GM19193 (cell line): Measurements from ENCODE around the gene RPL35.
A peak's percentile ranks its signal among the peaks of the same experiment; 100 is the strongest.

ENCODE experiments used
- POLR2A ChIP-seq: IDR thresholded peaks from 4 replicates; pipeline ENCODE4 v1.6.1; 2011; ENCODE audit not compliant: insufficient read depth, insufficient read length; ENCODE audit errors: extremely low read depth

RPL35 gene

DNA sequence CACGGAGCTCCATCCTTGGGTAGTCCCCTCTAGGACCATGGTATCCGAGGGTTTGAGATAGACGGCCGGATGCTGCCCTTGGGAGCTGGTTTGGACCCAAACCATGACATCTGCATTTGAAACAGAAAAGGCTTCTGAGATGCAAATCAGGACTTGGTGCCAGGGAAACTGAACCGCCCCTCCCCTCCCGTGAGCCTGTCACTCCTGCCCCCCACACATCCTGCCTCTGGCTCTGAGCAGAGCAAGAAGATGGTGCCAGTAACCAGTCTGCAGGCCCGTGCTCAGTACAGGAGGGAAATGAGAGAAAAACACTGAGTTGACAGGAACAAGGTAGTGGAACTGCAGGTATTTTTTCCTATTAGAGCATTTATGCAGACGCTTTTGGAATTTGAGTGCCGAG, 18.7 kb upstream of the RPL35 start:
- TF ChIP-seq POLR2A = no peak

GRCh38 chr9:124879226-124879625, 17.5 kb upstream of the RPL35 start:
- TF ChIP-seq POLR2A = no peak

- TF ChIP-seq POLR2A = peak; percentile 18
Observed at GRCh38 chr9:124878518-124878917, 16.8 kb upstream of the RPL35 start.

DNA sequence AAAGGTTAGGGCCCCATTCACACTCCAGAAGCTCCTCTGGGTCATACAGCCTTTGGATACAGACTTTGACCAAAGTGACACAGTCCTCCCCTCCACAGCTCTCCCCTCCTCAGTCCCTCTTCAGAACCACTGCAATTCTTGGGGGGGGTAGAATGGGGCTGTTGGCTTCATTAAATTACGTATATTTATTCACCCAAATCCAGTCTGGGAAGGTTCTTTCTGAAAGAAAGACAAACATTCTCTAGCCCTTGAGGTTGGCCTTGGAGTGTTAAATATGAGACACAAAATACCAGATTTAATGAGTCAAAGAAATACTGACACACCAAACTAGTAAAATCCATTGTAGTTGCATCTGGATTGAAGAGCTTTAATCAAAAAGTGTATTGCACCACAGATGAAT, 16.3 kb upstream of the RPL35 start:
- TF ChIP-seq POLR2A = no peak

DNA sequence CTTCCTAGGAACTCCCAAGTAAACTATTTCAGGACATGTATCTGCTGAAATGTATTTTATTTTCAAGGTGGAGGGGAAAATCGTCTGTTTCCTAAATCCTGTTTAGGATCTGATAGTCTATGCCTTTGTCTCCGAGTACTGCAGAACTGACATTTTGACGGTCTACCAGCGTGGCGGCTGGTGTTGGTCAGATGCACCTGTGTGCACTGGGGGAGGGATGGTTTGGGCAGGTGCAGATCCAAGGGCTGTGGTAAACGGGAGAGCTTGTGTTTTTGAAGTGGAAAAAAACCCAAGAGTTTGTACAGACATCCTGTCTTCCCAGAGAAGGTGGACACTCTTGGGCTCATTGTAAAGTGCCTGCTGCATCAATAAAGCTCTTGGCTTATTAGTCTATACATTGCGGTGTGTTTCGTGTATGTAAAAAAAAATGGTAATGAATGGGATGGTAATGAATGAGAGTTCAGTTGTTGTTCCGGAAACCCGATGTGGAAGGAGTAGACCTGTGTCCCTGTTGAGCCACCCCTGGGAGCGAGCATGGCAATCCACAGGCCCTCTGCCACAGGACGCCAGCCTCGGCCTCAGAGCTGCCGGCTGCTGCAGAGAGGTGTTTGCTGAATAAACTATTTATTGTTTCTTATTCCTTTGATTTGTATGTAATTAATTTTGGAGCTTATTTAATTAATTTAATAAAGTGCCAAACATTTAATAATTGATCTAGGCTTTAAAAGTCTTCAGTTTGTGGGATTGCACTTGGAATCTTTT, 15.4 kb upstream of the RPL35 start:
- TF ChIP-seq POLR2A = no peak

- TF ChIP-seq POLR2A = no peak
Observed at GRCh38 chr9:124875501-124875900, 13.7 kb upstream of the RPL35 start.

DNA sequence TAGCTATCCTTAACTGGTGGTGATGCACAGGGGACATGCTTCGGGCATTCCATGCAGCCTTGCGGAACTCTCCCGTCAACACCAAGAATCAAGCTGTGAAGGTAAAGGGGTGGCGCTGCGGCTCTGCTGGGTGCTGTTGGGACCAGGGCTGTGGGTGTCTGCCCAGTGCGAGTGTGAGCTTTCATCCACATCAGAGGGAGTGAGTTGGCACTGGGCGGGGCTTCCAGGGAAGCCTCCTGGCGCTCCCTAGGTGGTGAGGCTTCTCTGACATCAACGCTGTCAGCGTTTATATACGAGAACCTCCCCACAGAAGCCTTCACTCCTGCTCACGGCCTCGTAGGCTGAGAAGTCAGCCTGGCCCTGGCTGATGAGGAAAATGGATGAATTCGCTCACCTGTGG, 11.9 kb upstream of the RPL35 start:
- peak; percentile 34 for TF ChIP-seq POLR2A

- peak; percentile 13 for TF ChIP-seq POLR2A
Observed at GRCh38 chr9:124871156-124871561, 9.4 kb upstream of the RPL35 start.

DNA sequence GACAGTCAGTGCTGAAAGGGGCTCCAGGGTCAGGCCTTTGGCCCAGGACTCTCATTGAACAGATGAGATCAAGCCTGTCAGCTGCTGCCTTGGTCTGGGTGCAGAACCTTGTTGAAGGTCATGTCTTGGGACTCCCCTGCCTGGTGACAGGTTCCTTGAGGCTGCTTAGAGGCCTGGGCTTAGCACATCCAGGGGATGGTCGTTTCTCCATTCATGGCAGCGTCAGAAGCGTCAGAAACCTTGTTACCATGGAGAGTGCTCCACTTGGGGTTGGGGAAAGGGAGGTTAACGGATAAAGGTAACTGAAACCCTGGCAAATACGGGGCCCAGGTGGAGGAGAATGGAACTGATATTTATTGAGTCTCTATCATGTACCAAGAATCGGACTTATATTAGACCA, 9.0 kb upstream of the RPL35 start:
- no peak for TF ChIP-seq POLR2A

GRCh38 chr9:124869986-124870560, 8.3 kb upstream of the RPL35 start:
- TF ChIP-seq POLR2A = peak; percentile 51

- no peak for TF ChIP-seq POLR2A
Observed at GRCh38 chr9:124869466-124869985, 7.8 kb upstream of the RPL35 start.

DNA sequence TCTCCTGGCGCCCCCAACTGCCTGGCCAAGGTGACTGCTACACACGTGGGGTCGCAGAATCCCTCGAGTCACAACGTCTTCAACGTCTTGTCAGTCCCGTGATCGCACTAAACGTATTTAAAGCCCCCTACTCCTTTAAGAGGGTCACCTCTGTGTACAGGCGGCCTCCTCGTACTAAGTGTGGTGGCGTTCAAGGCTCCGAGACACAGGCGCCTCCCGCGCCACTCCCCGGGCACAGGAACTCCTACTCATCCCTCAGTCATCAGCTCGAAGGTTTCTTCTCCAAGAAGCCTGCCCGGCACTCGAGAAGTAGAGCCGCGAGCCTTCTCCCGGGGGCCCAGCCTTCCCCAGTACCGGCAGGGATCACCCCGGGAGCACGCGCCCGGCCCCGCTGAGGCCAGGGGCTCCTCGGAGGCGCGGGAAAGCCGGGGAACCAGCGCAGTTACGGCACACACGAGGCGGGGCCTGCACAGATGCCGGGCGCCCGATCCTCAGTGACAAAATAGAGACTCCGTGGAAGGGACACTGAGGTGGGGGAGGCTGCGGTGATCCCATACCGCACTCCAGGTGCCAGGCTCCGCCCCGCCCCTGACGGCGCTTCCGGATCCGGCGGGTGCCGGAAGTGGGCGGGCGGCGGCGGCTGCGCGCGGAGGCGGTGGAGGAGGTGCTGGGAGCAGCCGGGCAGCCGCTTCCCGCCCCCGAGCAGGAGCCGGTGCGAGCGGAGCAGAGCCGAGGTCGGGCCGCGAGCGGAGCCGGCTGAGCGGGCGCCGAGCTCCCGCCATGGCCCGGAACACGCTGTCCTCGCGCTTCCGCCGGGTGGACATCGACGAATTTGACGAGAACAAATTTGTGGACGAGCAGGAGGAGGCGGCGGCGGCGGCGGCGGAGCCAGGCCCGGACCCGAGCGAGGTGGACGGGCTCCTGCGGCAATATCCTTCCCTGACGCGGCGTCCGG, 7.0 kb upstream of the RPL35 start:
- peak; percentile 95 for TF ChIP-seq POLR2A

DNA sequence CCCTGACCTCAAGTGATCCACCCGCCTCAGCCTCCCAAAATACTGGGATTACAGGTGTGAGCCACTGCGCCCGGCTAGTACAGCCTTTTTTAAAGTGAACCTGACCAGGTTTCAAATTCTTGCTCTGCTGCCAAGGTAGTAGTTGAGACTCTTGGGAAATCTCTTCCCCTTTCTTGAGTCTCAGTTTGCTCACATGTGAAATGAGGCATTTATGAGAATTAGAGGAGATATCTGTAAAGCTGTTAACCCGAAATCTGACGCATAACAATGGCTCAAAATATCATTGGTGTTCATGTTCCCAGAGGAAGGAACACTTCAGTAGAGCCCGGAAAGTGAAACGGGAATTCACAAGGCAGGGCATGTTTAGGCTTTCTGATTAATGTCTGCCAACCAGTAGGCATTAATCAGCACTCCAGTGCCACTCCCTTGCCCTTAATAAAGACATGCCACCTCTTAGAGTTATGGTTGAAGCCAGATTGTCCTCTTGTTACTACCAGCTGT, 1.7 kb upstream of the RPL35 start:
- no peak for TF ChIP-seq POLR2A

- no peak for TF ChIP-seq POLR2A
Observed at GRCh38 chr9:124860582-124861341, 995 bp downstream of the RPL35 start.

GRCh38 chr9:124859803-124860581, 1.8 kb downstream of the RPL35 start:
- no peak for TF ChIP-seq POLR2A
